Kidney epithelial cell (primary cell): ENCODE measurements around the gene EMP2. TPM values are rescaled to one million over a fixed set of nuclear protein-coding genes. Genes with fewer than 3 reads are reported as not detected.
"Not testable (repeated sequence)": the region's sequence is repeated elsewhere in the genome, so short reads cannot be mapped to it uniquely, and the experiment has no call there.

Experiments
- DNase-seq: peaks from one replicate; pipeline ENCODE4 v3.0.0-alpha.2; 2010; ENCODE audit warnings: low read depth
- H3K27me3 ChIP-seq: 2 replicates; pipeline ENCODE4 v1.6.0; 2011; ENCODE audit warnings: low read length; ENCODE audit not compliant: control insufficient read depth, insufficient read depth
- H3K36me3 ChIP-seq: 2 replicates; pipeline ENCODE4 v1.5.1; 2011; ENCODE audit warnings: low read length; ENCODE audit not compliant: control insufficient read depth, insufficient read depth
- H3K4me3 ChIP-seq: 2 replicates; pipeline ENCODE4 v1.5.1; 2011; ENCODE audit warnings: low read depth, mild to moderate bottlenecking, control low read depth, low read length
- CTCF ChIP-seq: IDR thresholded peaks from 2 replicates; pipeline ENCODE4 v1.5.1; 2011; ENCODE audit warnings: mild to moderate bottlenecking, moderate library complexity, low read length, control low read depth, inconsistent platforms; ENCODE audit not compliant: insufficient read depth, poor library complexity, severe bottlenecking
- total RNA-seq: library from RNA; depleted of rRNA; stranded (reverse); fragments of >200 nt; gene quantifications from 2 replicates; pipeline ENCODE4 v1.2.3, GENCODE V29; 2015

The EMP2 gene
- total RNA-seq, 1 donor from 2014 or later, result 1.4 TPM

- H3K36me3 ChIP-seq, result no peaks in the 10 kb centered on the region
- no peak for TF ChIP-seq CTCF
- H3K27me3 ChIP-seq, result no peaks in the 10 kb centered on the region
- H3K4me3 ChIP-seq, result no peak overlapping the region
- DNase-seq, result no peak
Observed at GRCh38 chr16:10538583-10538982, 41.8 kb downstream of the EMP2 start.

GRCh38 chr16:10537946-10538345 is 42.5 kb downstream of the EMP2 start:
- Histone ChIP-seq H3K27me3 (no peaks in the 10 kb centered on the region), H3K36me3 (no peaks in the 10 kb centered on the region)

GRCh38 chr16:10536814-10537389 is 43.5 kb downstream of the EMP2 start:
- no peak for DNase-seq
- Histone ChIP-seq H3K27me3 (no peaks in the 10 kb centered on the region), H3K4me3 (no peak overlapping the region), H3K36me3 (no peaks in the 10 kb centered on the region)
- no peak for TF ChIP-seq CTCF

More at GRCh38 chr16:10537946-10538345, 42.5 kb downstream of the EMP2 start:
- DNase-seq, result no peak
- TF ChIP-seq CTCF, result no peak
- no peak overlapping the region for H3K4me3 ChIP-seq

- H3K27me3 ChIP-seq, DNase-seq, H3K36me3 ChIP-seq, H3K4me3 ChIP-seq: not testable (repeated sequence)
Observed at GRCh38 chr16:10536328-10536727, 44.1 kb downstream of the EMP2 start.

- Histone ChIP-seq H3K4me3 (no peak overlapping the region), H3K27me3 (no peaks in the 10 kb centered on the region), H3K36me3 (no peaks in the 10 kb centered on the region)
- DNase-seq, result no peak
- TF ChIP-seq CTCF, result no peak
Observed at GRCh38 chr16:10535461-10535860, 44.9 kb downstream of the EMP2 start.

- TF ChIP-seq CTCF, result no peak
- Histone ChIP-seq H3K36me3 (no peaks in the 10 kb centered on the region), H3K4me3 (no peak overlapping the region), H3K27me3 (no peaks in the 10 kb centered on the region)
- no peak for DNase-seq
Observed at GRCh38 chr16:10534748-10535147, 45.6 kb downstream of the EMP2 start.

GRCh38 chr16:10533612-10534011 is 46.8 kb downstream of the EMP2 start:
- not testable (repeated sequence) for H3K36me3 ChIP-seq, H3K4me3 ChIP-seq, H3K27me3 ChIP-seq, DNase-seq
